Cardiac septum (tissue), 1 donor: ENCODE data around the gene GADD45B. TPM values are rescaled to one million over a fixed set of nuclear protein-coding genes. Genes with fewer than 3 reads are reported as not detected.
"Not testable (repeated sequence)": the region's sequence is repeated elsewhere in the genome, so short reads cannot be mapped to it uniquely, and the experiment has no call there.

Source experiments
- DNase-seq: peaks from one replicate; pipeline ENCODE4 v3.0.0-alpha.2; 2020; ENCODE audit warnings: low spot score
- intact Hi-C: fragments of 100-400 bp; cut with DNase I; formaldehyde crosslinking; loops from one replicate; pipeline ENCODE4 v1.14.0; 2022
- total RNA-seq: library from RNA; stranded (reverse); fragmentation: NEBNext Ultra II Directional; extraction: Animal tissue kit (Norgen Biotek cat#: 25700); gene quantifications from one replicate; pipeline ENCODE4 v1.2.1, GENCODE V29; 2021
- donor health status: DM: no; HTN: no; CAD: no.

GADD45B gene
- total RNA-seq, 1 donor from 2014 or later: 54.4 TPM

GRCh38 chr19:2462635-2463421 lies 13.1 kb upstream of the GADD45B start:
- peak; percentile 87 for DNase-seq
- intact Hi-C loops: loop anchor here (2.0 kb wide), 1 partner anchor 36 kb away; the partner anchor contains the start of gene TIMM13

GRCh38 chr19:2463694-2464093 lies 12.2 kb upstream of the GADD45B start:
- DNase-seq: not testable (repeated sequence)
- intact Hi-C loops: loop anchor here (2.0 kb wide), 1 partner anchor 37 kb away; the partner anchor contains the start of gene TIMM13

- intact Hi-C loops: no loop called here
- no peak for DNase-seq
Measured at GRCh38 chr19:2464389-2464788, 11.5 kb upstream of the GADD45B start.

- intact Hi-C loops: no loop called here
- no peak for DNase-seq
Measured at GRCh38 chr19:2468596-2468995, 7.3 kb upstream of the GADD45B start.

- intact Hi-C loops: no loop called here
- no peak for DNase-seq
Measured at GRCh38 chr19:2469102-2469914, 6.6 kb upstream of the GADD45B start.

- DNase-seq, intact Hi-C loops: not testable (repeated sequence)
Measured at GRCh38 chr19:2469915-2470200, 6.1 kb upstream of the GADD45B start.

- peak; percentile 94 for DNase-seq
- intact Hi-C loops: loop anchor here (1.0 kb wide), 2 partner anchors 105 to 137 kb away; no protein-coding TSS in a partner anchor
Measured at GRCh38 chr19:2474232-2475017, 1.5 kb upstream of the GADD45B start.

- intact Hi-C loops: loop anchor here (1.0 kb wide), 1 partner anchor 104 kb away; no protein-coding TSS in a partner anchor
- peak; percentile 79 for DNase-seq
Measured at GRCh38 chr19:2475018-2475701, 767 bp upstream of the GADD45B start.

GRCh38 chr19:2476451-2477140 lies 669 bp downstream of the GADD45B start:
- no peak for DNase-seq
- intact Hi-C loops: loop anchor here (2.0 kb wide), 1 partner anchor 18 kb away; no protein-coding TSS in a partner anchor

GRCh38 chr19:2477141-2477710 lies 1.3 kb downstream of the GADD45B start:
- intact Hi-C loops: loop anchor here (2.0 kb wide), 1 partner anchor 18 kb away; no protein-coding TSS in a partner anchor
- peak; percentile 86 for DNase-seq

- intact Hi-C loops: loop anchor here (1.0 to 2.0 kb wide), 2 partner anchors 17 to 64 kb away; no protein-coding TSS in a partner anchor
- DNase-seq: no peak
Measured at GRCh38 chr19:2477732-2478191, 1.8 kb downstream of the GADD45B start.

GRCh38 chr19:2478278-2478755 lies 2.4 kb downstream of the GADD45B start:
- DNase-seq: no peak
- intact Hi-C loops: loop anchor here (1.0 kb wide), 1 partner anchor 63 kb away; no protein-coding TSS in a partner anchor

- DNase-seq: peak; percentile 91
- intact Hi-C loops: loop anchor here (1.0 kb wide), 1 partner anchor 62 kb away; no protein-coding TSS in a partner anchor
Measured at GRCh38 chr19:2478756-2479555, 3.0 kb downstream of the GADD45B start.

- DNase-seq: no peak
- intact Hi-C loops: no loop called here
Measured at GRCh38 chr19:2479556-2480194, 3.7 kb downstream of the GADD45B start.

- DNase-seq: no peak
- intact Hi-C loops: no loop called here
Measured at GRCh38 chr19:2481466-2481865, 5.5 kb downstream of the GADD45B start.

- intact Hi-C loops: no loop called here
- no peak for DNase-seq
Measured at GRCh38 chr19:2482354-2483038, 6.6 kb downstream of the GADD45B start.
